ENCODE results near the gene GRIN2D.

GRCh38 chr19:48405010-48405659 lies 11.7 kb downstream of the GRIN2D start:
- no peak for TF ChIP-seq FOXK2 (IDR thresholded peaks at IDR 0.05)
- no peak for TF ChIP-seq SUZ12 (IDR thresholded peaks at IDR 0.05)
- no peak for TF ChIP-seq ELF4 (IDR thresholded peaks at IDR 0.05)
- TF ChIP-seq LEF1 (IDR thresholded peaks at IDR 0.05; ENCODE audit: borderline replicate concordance) = no peak

All from HEK293T (cell line).